ENCODE measurements around the gene FNDC10.

GRCh38 chr1:1596493-1597274, 3.3 kb downstream of the FNDC10 start:
- TF ChIP-seq CTCF (IDR thresholded peaks at IDR 0.05) (no peak), POLR2A (IDR thresholded peaks at IDR 0.05) (no peak)
